ENCODE measurements around the gene RFTN1.

RFTN1 gene

GRCh38 chr3:16546186-16547010, 32.9 kb upstream of the RFTN1 start:
- Histone ChIP-seq H3K4me3 (ENCODE audit: low read depth, low read length) (no peak overlapping the region), H3K4me1 (ENCODE audit: control insufficient read depth, insufficient read depth, low read length) (peaks cover 4% of the 10 kb centered on the region), H3K9me3 (ENCODE audit: control insufficient read depth, insufficient read depth, low read length) (no peaks in the 10 kb centered on the region), H3K27me3 (ENCODE audit: control insufficient read depth, insufficient read depth, low read length) (no peaks in the 10 kb centered on the region), H3K36me3 (ENCODE audit: control insufficient read depth, insufficient read depth, low read length) (no peaks in the 10 kb centered on the region), H3K9ac (ENCODE audit: low read depth, low read length) (no peak overlapping the region)

GRCh38 chr3:16545413-16546185, 32.1 kb upstream of the RFTN1 start:
- H3K27me3 ChIP-seq (ENCODE audit: control insufficient read depth, insufficient read depth, low read length): no peaks in the 10 kb centered on the region
- no peak overlapping the region for H3K9ac ChIP-seq (ENCODE audit: low read depth, low read length)
- H3K4me1 ChIP-seq (ENCODE audit: control insufficient read depth, insufficient read depth, low read length): peaks cover 4% of the 10 kb centered on the region
- no peaks in the 10 kb centered on the region for H3K36me3 ChIP-seq (ENCODE audit: control insufficient read depth, insufficient read depth, low read length)
- no peaks in the 10 kb centered on the region for H3K9me3 ChIP-seq (ENCODE audit: control insufficient read depth, insufficient read depth, low read length)
- no peak overlapping the region for H3K4me3 ChIP-seq (ENCODE audit: low read depth, low read length)

- H3K9me3 ChIP-seq (ENCODE audit: control insufficient read depth, insufficient read depth, low read length): no peaks in the 10 kb centered on the region
Measured at GRCh38 chr3:16543242-16543864, 29.9 kb upstream of the RFTN1 start.

GRCh38 chr3:16538507-16538906, 25.0 kb upstream of the RFTN1 start:
- no peaks in the 10 kb centered on the region for H3K27me3 ChIP-seq (ENCODE audit: control insufficient read depth, insufficient read depth, low read length)
- H3K4me3 ChIP-seq (ENCODE audit: low read depth, low read length): no peak overlapping the region
- no peaks in the 10 kb centered on the region for H3K9me3 ChIP-seq (ENCODE audit: control insufficient read depth, insufficient read depth, low read length)
- H3K9ac ChIP-seq (ENCODE audit: low read depth, low read length): no peak overlapping the region
- H3K36me3 ChIP-seq (ENCODE audit: control insufficient read depth, insufficient read depth, low read length): no peaks in the 10 kb centered on the region
- peaks cover 10% of the 10 kb centered on the region for H3K4me1 ChIP-seq (ENCODE audit: control insufficient read depth, insufficient read depth, low read length)

More at GRCh38 chr3:16543242-16543864, 29.9 kb upstream of the RFTN1 start:
- Histone ChIP-seq H3K36me3 (ENCODE audit: control insufficient read depth, insufficient read depth, low read length) (no peaks in the 10 kb centered on the region), H3K4me3 (ENCODE audit: low read depth, low read length) (no peak overlapping the region), H3K9ac (ENCODE audit: low read depth, low read length) (no peak overlapping the region), H3K4me1 (ENCODE audit: control insufficient read depth, insufficient read depth, low read length) (peaks cover 4% of the 10 kb centered on the region), H3K27me3 (ENCODE audit: control insufficient read depth, insufficient read depth, low read length) (no peaks in the 10 kb centered on the region)

- Histone ChIP-seq H3K9ac (ENCODE audit: low read depth, low read length) (no peak overlapping the region), H3K4me3 (ENCODE audit: low read depth, low read length) (no peak overlapping the region), H3K27me3 (ENCODE audit: control insufficient read depth, insufficient read depth, low read length) (no peaks in the 10 kb centered on the region), H3K36me3 (ENCODE audit: control insufficient read depth, insufficient read depth, low read length) (no peaks in the 10 kb centered on the region), H3K4me1 (ENCODE audit: control insufficient read depth, insufficient read depth, low read length) (peaks cover 12% of the 10 kb centered on the region), H3K9me3 (ENCODE audit: control insufficient read depth, insufficient read depth, low read length) (no peaks in the 10 kb centered on the region)
Measured at GRCh38 chr3:16536996-16537395, 23.5 kb upstream of the RFTN1 start.

- peaks cover 12% of the 10 kb centered on the region for H3K4me1 ChIP-seq (ENCODE audit: control insufficient read depth, insufficient read depth, low read length)
- no peaks in the 10 kb centered on the region for H3K9me3 ChIP-seq (ENCODE audit: control insufficient read depth, insufficient read depth, low read length)
- no peaks in the 10 kb centered on the region for H3K27me3 ChIP-seq (ENCODE audit: control insufficient read depth, insufficient read depth, low read length)
- no peak overlapping the region for H3K4me3 ChIP-seq (ENCODE audit: low read depth, low read length)
- no peak overlapping the region for H3K9ac ChIP-seq (ENCODE audit: low read depth, low read length)
- no peaks in the 10 kb centered on the region for H3K36me3 ChIP-seq (ENCODE audit: control insufficient read depth, insufficient read depth, low read length)
Measured at GRCh38 chr3:16536344-16536663, 22.8 kb upstream of the RFTN1 start.

- H3K9me3 ChIP-seq (ENCODE audit: control insufficient read depth, insufficient read depth, low read length): no peaks in the 10 kb centered on the region
- H3K9ac ChIP-seq (ENCODE audit: low read depth, low read length): no peak overlapping the region
- H3K27me3 ChIP-seq (ENCODE audit: control insufficient read depth, insufficient read depth, low read length): no peaks in the 10 kb centered on the region
- no peaks in the 10 kb centered on the region for H3K36me3 ChIP-seq (ENCODE audit: control insufficient read depth, insufficient read depth, low read length)
- H3K4me1 ChIP-seq (ENCODE audit: control insufficient read depth, insufficient read depth, low read length): peaks cover 12% of the 10 kb centered on the region
- no peak overlapping the region for H3K4me3 ChIP-seq (ENCODE audit: low read depth, low read length)
Measured at GRCh38 chr3:16534640-16535262, 21.3 kb upstream of the RFTN1 start.

GRCh38 chr3:16533928-16534574, 20.6 kb upstream of the RFTN1 start:
- no peaks in the 10 kb centered on the region for H3K9me3 ChIP-seq (ENCODE audit: control insufficient read depth, insufficient read depth, low read length)
- H3K27me3 ChIP-seq (ENCODE audit: control insufficient read depth, insufficient read depth, low read length): no peaks in the 10 kb centered on the region
- H3K4me3 ChIP-seq (ENCODE audit: low read depth, low read length): no peak overlapping the region
- no peak overlapping the region for H3K9ac ChIP-seq (ENCODE audit: low read depth, low read length)
- H3K36me3 ChIP-seq (ENCODE audit: control insufficient read depth, insufficient read depth, low read length): no peaks in the 10 kb centered on the region
- H3K4me1 ChIP-seq (ENCODE audit: control insufficient read depth, insufficient read depth, low read length): peaks cover 12% of the 10 kb centered on the region

- H3K4me3 ChIP-seq (ENCODE audit: low read depth, low read length): no peak overlapping the region
- H3K9ac ChIP-seq (ENCODE audit: low read depth, low read length): no peak overlapping the region
- H3K9me3 ChIP-seq (ENCODE audit: control insufficient read depth, insufficient read depth, low read length): no peaks in the 10 kb centered on the region
- no peaks in the 10 kb centered on the region for H3K36me3 ChIP-seq (ENCODE audit: control insufficient read depth, insufficient read depth, low read length)
- H3K4me1 ChIP-seq (ENCODE audit: control insufficient read depth, insufficient read depth, low read length): peaks cover 8% of the 10 kb centered on the region
- H3K27me3 ChIP-seq (ENCODE audit: control insufficient read depth, insufficient read depth, low read length): no peaks in the 10 kb centered on the region
Measured at GRCh38 chr3:16529264-16529663, 15.8 kb upstream of the RFTN1 start.

GRCh38 chr3:16528581-16528993, 15.1 kb upstream of the RFTN1 start:
- no peaks in the 10 kb centered on the region for H3K36me3 ChIP-seq (ENCODE audit: control insufficient read depth, insufficient read depth, low read length)
- H3K9ac ChIP-seq (ENCODE audit: low read depth, low read length): no peak overlapping the region
- no peak overlapping the region for H3K4me3 ChIP-seq (ENCODE audit: low read depth, low read length)
- H3K9me3 ChIP-seq (ENCODE audit: control insufficient read depth, insufficient read depth, low read length): no peaks in the 10 kb centered on the region
- peaks cover 3% of the 10 kb centered on the region for H3K4me1 ChIP-seq (ENCODE audit: control insufficient read depth, insufficient read depth, low read length)
- H3K27me3 ChIP-seq (ENCODE audit: control insufficient read depth, insufficient read depth, low read length): no peaks in the 10 kb centered on the region

- no peaks in the 10 kb centered on the region for H3K9me3 ChIP-seq (ENCODE audit: control insufficient read depth, insufficient read depth, low read length)
- H3K27me3 ChIP-seq (ENCODE audit: control insufficient read depth, insufficient read depth, low read length): no peaks in the 10 kb centered on the region
- no peak overlapping the region for H3K9ac ChIP-seq (ENCODE audit: low read depth, low read length)
- no peaks in the 10 kb centered on the region for H3K36me3 ChIP-seq (ENCODE audit: control insufficient read depth, insufficient read depth, low read length)
- no peaks in the 10 kb centered on the region for H3K4me1 ChIP-seq (ENCODE audit: control insufficient read depth, insufficient read depth, low read length)
- H3K4me3 ChIP-seq (ENCODE audit: low read depth, low read length): no peak overlapping the region
Measured at GRCh38 chr3:16528106-16528505, 14.6 kb upstream of the RFTN1 start.

Measured in iPS-15b (cell line).